AML-193 (cell line): Measurements from ENCODE around the gene SLC7A14.

Experiments
- DNase-seq, 2 experiments: peaks; one replicate each; lab custom pipeline; 2025; lab: John Stamatoyannopoulos, UW

SLC7A14 gene

GRCh38 chr3:170426240-170426797 is 159.6 kb downstream of the SLC7A14 start:
- DNase-seq = no peak

- no peak for DNase-seq
These were observed 160.2 kb downstream of the SLC7A14 start for GRCh38 chr3:170425491-170426239.

- no peak for DNase-seq
These were observed 161.0 kb downstream of the SLC7A14 start for GRCh38 chr3:170424879-170425278.

- DNase-seq = no peak
These were observed 162.8 kb downstream of the SLC7A14 start for GRCh38 chr3:170423001-170423615.

- DNase-seq = no peak
These were observed 164.1 kb downstream of the SLC7A14 start for GRCh38 chr3:170421758-170422157.

- DNase-seq = no peak
These were observed 164.7 kb downstream of the SLC7A14 start for GRCh38 chr3:170421111-170421641.

- no peak for DNase-seq
These were observed 165.5 kb downstream of the SLC7A14 start for GRCh38 chr3:170420307-170420821.

- no peak for DNase-seq
These were observed 166.3 kb downstream of the SLC7A14 start for GRCh38 chr3:170419557-170420087.

- DNase-seq = no peak
These were observed 167.2 kb downstream of the SLC7A14 start, which contains the start of gene CLDN11 for GRCh38 chr3:170418422-170419398. Gene CLDN11 (plus strand): TSS chr3:170418868. CDS start chr3:170419067, 199 bp downstream.

GRCh38 chr3:170417090-170417489 is 168.8 kb downstream of the SLC7A14 start:
- DNase-seq = no peak

- peak; percentile 64 to 65 for DNase-seq
These were observed 171.6 kb downstream of the SLC7A14 start for GRCh38 chr3:170414202-170414663.

GRCh38 chr3:170413291-170413690 is 172.6 kb downstream of the SLC7A14 start:
- DNase-seq = no peak

GRCh38 chr3:170410428-170411029 is 175.3 kb downstream of the SLC7A14 start:
- peak; percentile 39 to 43 for DNase-seq
